H9 (cell line): ENCODE data around the gene FAM89B. TPM values are rescaled to one million over a fixed set of nuclear protein-coding genes. Genes with fewer than 3 reads are reported as not detected.

ENCODE experiments used
- DNase-seq: peaks from one replicate; pipeline ENCODE4 v3.0.0-alpha.2; 2017
- H2AFZ ChIP-seq: one replicate; pipeline ENCODE4 v1.6.1; 2013; ENCODE audit warnings: mild to moderate bottlenecking, low read length, control low read depth, moderate library complexity
- H2AK5ac ChIP-seq: 2 replicates; pipeline ENCODE4 v1.6.1; 2013; ENCODE audit warnings: low read length, control low read depth, mixed read lengths; ENCODE audit not compliant: insufficient read length
- H2BK120ac ChIP-seq: one replicate; pipeline ENCODE4 v1.6.1; 2013; ENCODE audit warnings: low read depth, mild to moderate bottlenecking, low read length, control low read depth, inconsistent platforms; ENCODE audit not compliant: poor library complexity, severe bottlenecking
- H2BK12ac ChIP-seq: 2 replicates; pipeline ENCODE4 v1.6.1; 2013; ENCODE audit warnings: low read length, control low read depth, mixed read lengths, low read depth; ENCODE audit not compliant: insufficient read length
- H2BK15ac ChIP-seq: 2 replicates; pipeline ENCODE4 v1.6.1; 2013; ENCODE audit warnings: low read depth, low read length, control low read depth
- H2BK20ac ChIP-seq: one replicate; pipeline ENCODE4 v1.6.1; 2013; ENCODE audit warnings: low read depth, mild to moderate bottlenecking, low read length, control low read depth, inconsistent platforms; ENCODE audit not compliant: poor library complexity, severe bottlenecking
- H2BK5ac ChIP-seq: 2 replicates; pipeline ENCODE4 v1.6.1; 2013; ENCODE audit warnings: low read length, control low read depth, mixed read lengths; ENCODE audit not compliant: insufficient read length
- H3K14ac ChIP-seq: 2 replicates; pipeline ENCODE4 v1.6.1; 2013; ENCODE audit warnings: low read length, control low read depth; ENCODE audit not compliant: insufficient read depth
- H3K18ac ChIP-seq: 2 replicates; pipeline ENCODE4 v1.6.1; 2013; ENCODE audit warnings: low read depth, mild to moderate bottlenecking, mixed read lengths, low read length, control low read depth; ENCODE audit not compliant: insufficient read length
- H3K23ac ChIP-seq: 2 replicates; pipeline ENCODE4 v1.6.1; 2013; ENCODE audit warnings: low read length, control low read depth, mixed read lengths, low read depth; ENCODE audit not compliant: insufficient read length
- H3K23me2 ChIP-seq: 2 replicates; pipeline ENCODE4 v1.6.1; 2013; ENCODE audit warnings: low read depth, mild to moderate bottlenecking, mixed read lengths, low read length, control low read depth; ENCODE audit not compliant: insufficient read length, poor library complexity, severe bottlenecking
- H3K27ac ChIP-seq: 2 replicates; pipeline ENCODE4 v1.5.1; 2013; ENCODE audit warnings: low read length, control low read depth, mixed read lengths, low read depth; ENCODE audit not compliant: insufficient read length
- H3K27me3 ChIP-seq: 2 replicates; pipeline ENCODE4 v1.6.1; 2013; ENCODE audit warnings: low read length, control low read depth, inconsistent platforms; ENCODE audit not compliant: insufficient read depth
- H3K4ac ChIP-seq: 2 replicates; pipeline ENCODE4 v1.6.1; 2013; ENCODE audit warnings: low read depth, mild to moderate bottlenecking, control low read depth, inconsistent platforms, low read length, moderate library complexity
- H3K4me1 ChIP-seq: 2 replicates; pipeline ENCODE4 v1.6.1; 2013; ENCODE audit warnings: low read length, control low read depth, inconsistent platforms; ENCODE audit not compliant: insufficient read depth
- H3K4me2 ChIP-seq: 2 replicates; pipeline ENCODE4 v1.6.1; 2013; ENCODE audit warnings: low read length, control low read depth, mixed read lengths; ENCODE audit not compliant: insufficient read length, insufficient read depth
- H3K56ac ChIP-seq: 2 replicates; pipeline ENCODE4 v1.6.1; 2013; ENCODE audit warnings: low read depth, mild to moderate bottlenecking, mixed read lengths, low read length, control low read depth; ENCODE audit not compliant: insufficient read length
- H3K79me1 ChIP-seq: 2 replicates; pipeline ENCODE4 v1.6.1; 2013; ENCODE audit warnings: low read depth, mild to moderate bottlenecking, moderate library complexity, low read length, control low read depth, inconsistent platforms; ENCODE audit not compliant: insufficient read depth, poor library complexity, severe bottlenecking
- H3K79me2 ChIP-seq: 2 replicates; pipeline ENCODE4 v1.6.1; 2013; ENCODE audit warnings: low read length, control low read depth, inconsistent platforms; ENCODE audit not compliant: insufficient read depth
- H3K9ac ChIP-seq: 2 replicates; pipeline ENCODE4 v1.6.1; 2013; ENCODE audit warnings: low read length, control low read depth, mixed read lengths; ENCODE audit not compliant: insufficient read length; ENCODE audit errors: extremely low read depth
- H3K9me3 ChIP-seq: one replicate; pipeline ENCODE4 v1.6.1; 2013; ENCODE audit warnings: low read depth, low read length, inconsistent platforms; ENCODE audit not compliant: control insufficient read depth
- H3T11ph ChIP-seq: one replicate; pipeline ENCODE4 v1.6.1; 2013; ENCODE audit warnings: mild to moderate bottlenecking, low read length, control low read depth, inconsistent platforms
- H4K20me1 ChIP-seq: one replicate; pipeline ENCODE4 v1.6.1; 2013; ENCODE audit not compliant: control insufficient read depth, insufficient read length, insufficient read depth
- H4K5ac ChIP-seq: 2 replicates; pipeline ENCODE4 v1.6.1; 2013; ENCODE audit warnings: low read depth, mild to moderate bottlenecking, mixed read lengths, low read length, control low read depth; ENCODE audit not compliant: insufficient read length
- H4K8ac ChIP-seq: replicated peaks from 2 replicates; pipeline ENCODE4 v1.6.1; 2013; ENCODE audit warnings: low read length, control low read depth, mixed read lengths, low read depth; ENCODE audit not compliant: insufficient read length
- H4K91ac ChIP-seq: 2 replicates; pipeline ENCODE4 v1.6.1; 2013; ENCODE audit warnings: low read depth, mild to moderate bottlenecking, moderate library complexity, mixed read lengths, low read length, control low read depth; ENCODE audit not compliant: insufficient read length
- H3K27ac Mint-ChIP-seq, 3 experiments: 2 replicates in 2 of 3; 3 replicates in 1 of 3; pipeline ENCODE4 v1.8.0; 2020 to 2021; ENCODE audit warnings: mixed read lengths in 3 of 3, mild to moderate bottlenecking in 1 of 3, moderate library complexity in 1 of 3
- H3K27me3 Mint-ChIP-seq: 2 replicates; pipeline ENCODE4 v1.8.0; 2021; ENCODE audit warnings: low read depth, mild to moderate bottlenecking, moderate library complexity, mixed read lengths
- H3K36me3 Mint-ChIP-seq, 3 experiments: 2 replicates in 2 of 3; 3 replicates in 1 of 3; pipeline ENCODE4 v1.8.0; 2020 to 2021; ENCODE audit warnings: low read depth in 3 of 3, mixed read lengths in 3 of 3; ENCODE audit not compliant: insufficient read depth in 1 of 3
- H3K4me1 Mint-ChIP-seq, 2 experiments: 2 replicates each; pipeline ENCODE4 v1.8.0; 2020; ENCODE audit warnings: mixed read lengths in 2 of 2
- H3K4me3 Mint-ChIP-seq, 2 experiments: 2 replicates in 1 of 2; 3 replicates in 1 of 2; pipeline ENCODE4 v1.8.0; 2020 to 2021; ENCODE audit warnings: mild to moderate bottlenecking in 2 of 2, mixed read lengths in 2 of 2, moderate library complexity in 1 of 2
- H3K9me3 Mint-ChIP-seq, 2 experiments: 2 replicates in 1 of 2; 3 replicates in 1 of 2; pipeline ENCODE4 v1.8.0; 2020; ENCODE audit warnings: mild to moderate bottlenecking in 2 of 2, mixed read lengths in 2 of 2, moderate library complexity in 1 of 2
- CTCF ChIP-seq: fragments of 200-600 bp; sonication (generic); conservative IDR thresholded peaks from 3 replicates; pipeline ENCODE4 v1.8.0; 2021; ENCODE audit warnings: antibody characterized with exemption, mild to moderate bottlenecking
- WGBS: extraction: QIAGEN DNeasy Blood & Tissue Kit; methylation state at CpG from one replicate; pipeline ENCODE4 v1.1.7; 2013; ENCODE audit warnings: missing lambda C conversion rate, low lambda C conversion rate, mixed read lengths; ENCODE audit not compliant: insufficient read length; ENCODE audit errors: extremely low coverage; 5-methylcytosine and 5-hydroxymethylcytosine counted together
- total RNA-seq: library from RNA; stranded (reverse); gene quantifications from 2 replicates; pipeline ENCODE4 v1.2.1, GENCODE V29; 2021

The FAM89B gene
- total RNA-seq, 1 experiment from 2014 or later, result 21.7 TPM

- no peaks in the 10 kb centered on the region; the same call in 1 of the 2 replicates for H3K79me2 ChIP-seq
- H3K4me3 Mint-ChIP-seq, result no peak overlapping the region
Observed at GRCh38 chr11:65609665-65610064, 37.3 kb downstream of the FAM89B start.

More at GRCh38 chr11:65609665-65610064, 37.3 kb downstream of the FAM89B start:
- Histone ChIP-seq H2BK12ac (no peak overlapping the region), H3K9me3 (no peaks in the 10 kb centered on the region), H3K14ac (no peak overlapping the region), H3K23ac (no peak overlapping the region), H3K79me1 (peaks cover 3% of the 10 kb centered on the region), H4K91ac (no peak overlapping the region), H3K9ac (no peak overlapping the region), H3K27me3 (no peaks in the 10 kb centered on the region), H3K4me1 (no peaks in the 10 kb centered on the region; the same call in 1 of the 2 replicates), H2BK5ac (no peak overlapping the region), H2BK120ac (no peak overlapping the region), H2BK20ac (no peak overlapping the region), H2AK5ac (no peak overlapping the region), H3K4ac (no peak overlapping the region), H3K56ac (no peak overlapping the region), H4K8ac (no peak overlapping the region), H3K18ac (no peak overlapping the region), H2AFZ (no peak overlapping the region), H3K27ac (no peak overlapping the region), H3K23me2 (peaks cover 16% of the 10 kb centered on the region), H4K5ac (no peak overlapping the region), H4K20me1 (no peaks in the 10 kb centered on the region), H3T11ph (no peak overlapping the region), H2BK15ac (no peak overlapping the region), H3K4me2 (no peak overlapping the region)
- peaks cover 10 to 46% (median 45%) of the 10 kb centered on the region in 3 experiments; a peak in 6 of 7 replicates for H3K36me3 Mint-ChIP-seq
- H3K9me3 Mint-ChIP-seq, result no peaks in the 10 kb centered on the region
- no peak for DNase-seq
- H3K27me3 Mint-ChIP-seq, result no peaks in the 10 kb centered on the region; the same call in 1 of the 2 replicates
- no peak for TF ChIP-seq CTCF
- H3K4me1 Mint-ChIP-seq, result peaks cover 16 to 33% of the 10 kb centered on the region in 2 experiments
- no CpG with 5 or more reads among the region's 5 CpGs for WGBS
- H3K27ac Mint-ChIP-seq, result no peak overlapping the region
